ENCODE results near the gene GNAI2.

GRCh38 chr3:50264383-50264963, 28.5 kb downstream of the GNAI2 start:
- TF ChIP-seq POLR2A (IDR thresholded peaks at IDR 0.05; ENCODE audit: low read depth, low read length) (no peak), TAF1 (IDR thresholded peaks at IDR 0.05; ENCODE audit: low read depth, low read length) (no peak), POLR2AphosphoS5 (IDR thresholded peaks at IDR 0.05; ENCODE audit: low read depth, low read length) (no peak), PAX5 (IDR thresholded peaks at IDR 0.05; ENCODE audit: insufficient read depth, low read length, severe bottlenecking) (no peak), POU2F2 (IDR thresholded peaks at IDR 0.05; ENCODE audit: low read depth, low read length) (no peak), SPI1 (IDR thresholded peaks at IDR 0.05; ENCODE audit: low read depth, low read length) (no peak)

Data from GM12891 (cell line).